Measurements from ENCODE around the gene HES5. TPM values are rescaled to one million over a fixed set of nuclear protein-coding genes. Genes with fewer than 3 reads are reported as not detected.

The HES5 gene
- total RNA-seq, 1 donor from 2014 or later: 21.2 TPM

- DNase-seq: peak; percentile 90
- Mint-ChIP-seq H3K4me3 (ENCODE audit: unreplicated experiment) (no peak overlapping the region), H3K27me3 (ENCODE audit: unreplicated experiment) (peaks cover 2% of the 10 kb centered on the region), H3K9me3 (ENCODE audit: unreplicated experiment) (no peaks in the 10 kb centered on the region), H3K36me3 (ENCODE audit: unreplicated experiment) (no peaks in the 10 kb centered on the region), H3K4me1 (ENCODE audit: low read depth, unreplicated experiment) (peaks cover 11% of the 10 kb centered on the region), H3K27ac (ENCODE audit: unreplicated experiment) (no peak overlapping the region)
- TF ChIP-seq, protein P1, sequence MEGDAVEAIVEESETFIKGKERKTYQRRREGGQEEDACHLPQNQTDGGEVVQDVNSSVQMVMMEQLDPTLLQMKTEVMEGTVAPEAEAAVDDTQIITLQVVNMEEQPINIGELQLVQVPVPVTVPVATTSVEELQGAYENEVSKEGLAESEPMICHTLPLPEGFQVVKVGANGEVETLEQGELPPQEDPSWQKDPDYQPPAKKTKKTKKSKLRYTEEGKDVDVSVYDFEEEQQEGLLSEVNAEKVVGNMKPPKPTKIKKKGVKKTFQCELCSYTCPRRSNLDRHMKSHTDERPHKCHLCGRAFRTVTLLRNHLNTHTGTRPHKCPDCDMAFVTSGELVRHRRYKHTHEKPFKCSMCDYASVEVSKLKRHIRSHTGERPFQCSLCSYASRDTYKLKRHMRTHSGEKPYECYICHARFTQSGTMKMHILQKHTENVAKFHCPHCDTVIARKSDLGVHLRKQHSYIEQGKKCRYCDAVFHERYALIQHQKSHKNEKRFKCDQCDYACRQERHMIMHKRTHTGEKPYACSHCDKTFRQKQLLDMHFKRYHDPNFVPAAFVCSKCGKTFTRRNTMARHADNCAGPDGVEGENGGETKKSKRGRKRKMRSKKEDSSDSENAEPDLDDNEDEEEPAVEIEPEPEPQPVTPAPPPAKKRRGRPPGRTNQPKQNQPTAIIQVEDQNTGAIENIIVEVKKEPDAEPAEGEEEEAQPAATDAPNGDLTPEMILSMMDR (IDR thresholded peaks at IDR 0.05; ENCODE audit: partially characterized antibody, unreplicated experiment): peak; percentile 91
Observed at GRCh38 chr1:2548068-2548589, 18.1 kb upstream of the HES5 start.

GRCh38 chr1:2547210-2548067, 17.4 kb upstream of the HES5 start:
- H3K27ac Mint-ChIP-seq (ENCODE audit: unreplicated experiment): peak overlapping the region; percentile 66
- H3K4me3 Mint-ChIP-seq (ENCODE audit: unreplicated experiment): peak overlapping the region; percentile 77
- H3K27me3 Mint-ChIP-seq (ENCODE audit: unreplicated experiment): peaks cover 2% of the 10 kb centered on the region
- TF ChIP-seq, protein P1 (IDR thresholded peaks at IDR 0.05; ENCODE audit: partially characterized antibody, unreplicated experiment): no peak
- no peaks in the 10 kb centered on the region for H3K9me3 Mint-ChIP-seq (ENCODE audit: unreplicated experiment)
- DNase-seq: no peak
- H3K4me1 Mint-ChIP-seq (ENCODE audit: low read depth, unreplicated experiment): peaks cover 11% of the 10 kb centered on the region
- H3K36me3 Mint-ChIP-seq (ENCODE audit: unreplicated experiment): no peaks in the 10 kb centered on the region

- H3K27me3 Mint-ChIP-seq (ENCODE audit: unreplicated experiment): peaks cover 5% of the 10 kb centered on the region
- peaks cover 13% of the 10 kb centered on the region for H3K4me1 Mint-ChIP-seq (ENCODE audit: low read depth, unreplicated experiment)
- no peaks in the 10 kb centered on the region for H3K36me3 Mint-ChIP-seq (ENCODE audit: unreplicated experiment)
- peak overlapping the region; percentile 77 for H3K4me3 Mint-ChIP-seq (ENCODE audit: unreplicated experiment)
- DNase-seq: peak; percentile 70
- peak overlapping the region; percentile 43 for H3K27ac Mint-ChIP-seq (ENCODE audit: unreplicated experiment)
- TF ChIP-seq, protein P1 (IDR thresholded peaks at IDR 0.05; ENCODE audit: partially characterized antibody, unreplicated experiment): no peak
- H3K9me3 Mint-ChIP-seq (ENCODE audit: unreplicated experiment): peaks cover 2% of the 10 kb centered on the region
Observed at GRCh38 chr1:2546515-2547209, 16.6 kb upstream of the HES5 start.

- Mint-ChIP-seq H3K9me3 (ENCODE audit: unreplicated experiment) (peaks cover 2% of the 10 kb centered on the region), H3K36me3 (ENCODE audit: unreplicated experiment) (no peaks in the 10 kb centered on the region), H3K27me3 (ENCODE audit: unreplicated experiment) (peaks cover 5% of the 10 kb centered on the region), H3K27ac (ENCODE audit: unreplicated experiment) (no peak overlapping the region), H3K4me3 (ENCODE audit: unreplicated experiment) (no peak overlapping the region), H3K4me1 (ENCODE audit: low read depth, unreplicated experiment) (peaks cover 13% of the 10 kb centered on the region)
- peak; percentile 93 for DNase-seq
- TF ChIP-seq, protein P1 (IDR thresholded peaks at IDR 0.05; ENCODE audit: partially characterized antibody, unreplicated experiment): no peak
Observed at GRCh38 chr1:2545754-2546514, 15.9 kb upstream of the HES5 start.

All from glutamatergic neuron (in vitro differentiated cells).